GM21367 (cell line): ENCODE data around the gene EYA4.

Experiments used
- ATAC-seq: cut with Tn5 transposase; IDR thresholded peaks from one replicate; pipeline ENCODE4 v1.9.1; 2021; ENCODE audit not compliant: unreplicated experiment

EYA4 gene

DNA sequence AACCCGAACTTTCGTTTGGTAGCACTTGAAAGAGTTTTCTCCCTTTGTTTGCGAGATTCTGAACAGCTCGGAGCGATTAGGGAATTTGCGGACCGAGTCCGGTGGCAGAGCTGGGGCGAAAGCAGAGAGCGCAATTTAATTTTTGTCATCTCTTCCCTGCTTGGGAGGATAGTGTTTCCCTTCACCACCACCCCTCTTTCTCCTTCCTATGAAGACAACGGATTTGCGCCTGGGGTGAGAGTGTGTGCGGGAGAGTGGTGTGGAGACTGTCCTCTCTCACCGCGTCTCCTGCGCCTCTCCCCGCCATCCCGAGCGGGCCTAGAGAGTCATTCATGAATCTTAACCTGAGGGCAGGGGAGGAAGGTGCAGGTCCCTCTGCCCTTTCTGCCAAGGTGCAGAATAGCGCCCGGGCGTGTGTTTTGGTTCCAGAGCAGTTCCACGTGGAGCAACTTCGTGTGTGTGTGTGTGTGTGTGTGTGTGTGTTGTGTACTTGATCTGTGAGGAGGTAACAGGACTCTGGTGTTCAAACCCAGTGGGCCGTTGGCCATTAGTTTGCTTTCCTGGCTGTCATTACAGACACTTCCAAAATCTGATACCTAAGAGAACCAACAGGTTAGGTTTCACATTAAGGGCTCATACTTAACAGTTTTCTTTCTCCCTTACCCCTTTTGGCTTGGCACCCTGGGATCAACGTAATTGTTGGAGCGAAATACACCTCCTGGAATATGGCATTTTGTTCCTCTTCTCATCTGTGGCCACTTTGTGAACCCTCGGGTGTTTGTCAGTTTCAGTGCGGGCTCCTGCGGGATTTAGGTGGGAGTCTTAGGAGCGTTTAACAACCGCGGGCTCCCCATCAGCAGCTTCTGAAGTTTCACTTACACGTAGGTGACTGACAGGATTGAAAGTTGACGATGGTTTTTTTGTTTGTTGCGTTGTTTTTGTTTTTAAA lies 1.8 kb downstream of the EYA4 start:
- ATAC-seq = no peak

DNA sequence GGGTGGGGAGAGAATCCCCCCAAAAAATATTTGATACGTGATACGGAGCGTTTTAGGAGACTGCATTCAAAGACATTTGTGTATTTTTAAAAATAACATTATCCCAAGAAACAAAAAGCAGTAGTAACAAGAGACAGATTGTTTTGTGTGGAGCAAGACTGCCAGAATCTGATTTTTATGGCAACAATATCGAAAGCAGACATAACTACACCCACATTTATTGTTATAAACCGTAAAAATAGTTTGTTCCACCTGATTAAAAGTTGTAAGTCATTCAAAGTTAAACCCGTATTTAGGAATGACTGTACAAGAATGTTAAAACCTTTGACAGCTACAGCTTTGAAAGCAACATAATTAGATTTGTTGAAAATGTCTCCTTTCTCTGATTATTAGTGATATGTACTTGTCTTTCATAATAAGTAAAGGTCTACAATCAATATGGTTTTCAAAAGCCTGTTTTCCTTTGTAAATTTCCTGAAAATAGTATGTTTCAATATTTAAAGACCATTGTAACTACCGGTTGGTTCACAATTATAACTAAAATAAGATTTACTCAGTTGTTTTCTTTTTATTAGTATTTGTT lies 2.7 kb downstream of the EYA4 start:
- no peak for ATAC-seq

DNA sequence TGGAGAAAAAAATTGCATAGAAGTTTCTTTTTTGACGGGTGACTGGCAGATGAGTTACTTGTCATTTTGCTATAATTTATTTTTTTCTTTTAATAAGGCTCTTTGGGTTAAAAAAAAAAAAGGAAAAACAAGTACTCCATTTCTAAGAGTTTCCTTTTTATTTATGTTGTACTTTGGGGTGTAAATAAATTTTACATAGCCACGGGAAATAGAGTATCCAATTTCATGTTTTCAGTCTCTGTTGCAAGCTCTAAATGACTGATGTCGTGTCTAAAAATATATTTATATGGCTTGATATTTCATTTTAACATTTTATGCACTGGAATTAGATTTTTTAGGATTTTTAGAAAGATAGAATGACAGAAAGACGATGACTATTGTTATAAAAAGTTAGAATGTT lies 3.4 kb downstream of the EYA4 start:
- no peak for ATAC-seq

- ATAC-seq = no peak
Observed at GRCh38 chr6:133245007-133245406, 3.9 kb downstream of the EYA4 start.

- no peak for ATAC-seq
Observed at GRCh38 chr6:133245422-133245903, 4.3 kb downstream of the EYA4 start.

- no peak for ATAC-seq
Observed at GRCh38 chr6:133247581-133247980, 6.4 kb downstream of the EYA4 start.

DNA sequence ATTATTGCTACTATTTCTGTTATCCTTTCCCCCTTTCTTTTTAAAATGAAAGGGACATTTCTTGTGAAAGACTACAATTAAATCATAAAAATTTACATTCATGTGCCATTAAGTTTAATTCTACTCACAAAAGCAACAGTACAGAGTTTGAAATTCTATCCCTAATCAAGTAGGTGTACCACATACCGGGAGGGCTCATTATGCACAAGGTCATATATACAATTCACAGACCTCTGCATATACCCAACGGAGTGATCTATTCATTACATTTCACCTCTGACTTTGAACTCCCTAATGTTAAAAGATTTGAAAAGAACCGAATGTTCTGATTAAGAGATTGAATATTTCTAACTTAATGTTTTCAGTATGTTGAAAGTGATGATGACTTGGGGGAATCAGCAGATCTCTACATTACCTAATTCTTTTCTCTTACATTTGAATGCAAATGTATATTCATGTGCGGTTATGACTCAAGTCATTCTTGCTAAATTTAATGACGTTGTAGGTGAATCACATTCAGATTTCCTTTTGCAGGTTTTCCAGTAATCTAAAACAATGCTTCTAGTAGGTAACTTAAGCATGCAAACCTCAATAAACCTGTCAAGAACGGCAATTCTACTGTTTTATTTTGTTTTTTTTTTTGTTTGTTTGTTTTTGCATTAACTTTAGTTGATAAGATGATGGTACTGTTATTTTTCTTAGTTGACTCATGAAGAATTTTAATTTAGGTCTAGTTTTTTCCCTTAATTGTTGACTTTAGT lies 7.3 kb downstream of the EYA4 start:
- no peak for ATAC-seq

DNA sequence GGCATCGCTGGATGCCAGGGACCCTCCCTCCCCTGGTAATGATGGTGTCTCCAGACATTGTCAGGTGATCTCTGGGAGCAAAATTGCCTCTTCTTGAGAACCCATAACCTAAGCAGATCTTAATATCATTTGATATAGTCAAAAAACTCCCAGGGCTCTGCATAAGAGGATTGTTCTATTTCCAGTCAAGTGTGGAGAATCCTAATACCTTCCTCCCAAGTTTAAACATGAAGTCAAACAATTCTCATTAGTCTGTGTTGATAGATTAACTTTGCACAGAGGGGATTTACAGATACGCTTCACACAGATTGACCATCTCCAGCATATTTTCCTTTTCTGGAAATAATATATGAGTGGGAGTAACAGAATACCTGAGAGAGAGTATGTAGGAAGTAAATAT lies 10.5 kb downstream of the EYA4 start:
- ATAC-seq = no peak

DNA sequence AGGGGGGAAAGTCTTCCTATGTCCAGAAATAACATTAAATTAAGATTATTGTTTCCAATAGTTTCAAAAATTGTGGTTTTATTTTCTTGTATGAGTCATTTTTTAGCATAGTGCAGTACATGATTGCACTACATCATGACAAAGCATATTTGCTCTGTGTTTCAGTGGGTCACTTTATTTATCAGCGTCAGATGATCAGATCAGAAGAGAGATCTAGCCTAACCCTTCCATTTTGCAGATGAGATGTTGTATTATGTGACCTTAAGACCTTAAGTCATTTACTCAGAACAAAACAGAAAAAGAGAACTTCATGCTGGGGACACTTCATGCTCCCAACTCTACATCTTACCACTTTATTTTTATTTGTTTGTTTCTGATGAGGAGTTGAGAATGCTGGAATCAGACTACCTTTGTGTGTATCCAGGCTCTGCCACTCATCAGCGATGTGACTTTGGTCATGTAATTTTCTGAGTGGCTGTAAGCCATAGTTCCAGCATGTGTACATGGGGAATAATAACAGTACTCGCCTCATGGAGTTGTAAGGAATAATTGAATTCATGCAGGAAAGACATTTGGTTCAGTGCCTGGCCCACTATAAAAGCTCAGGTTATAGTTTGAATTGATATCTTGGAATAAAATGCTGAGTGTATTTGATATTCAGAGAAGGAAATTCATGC lies 13.5 kb downstream of the EYA4 start:
- ATAC-seq = no peak

GRCh38 chr6:133257545-133258105 lies 16.5 kb downstream of the EYA4 start:
- no peak for ATAC-seq

- ATAC-seq = no peak
Observed at GRCh38 chr6:133259561-133259960, 18.4 kb downstream of the EYA4 start.

DNA sequence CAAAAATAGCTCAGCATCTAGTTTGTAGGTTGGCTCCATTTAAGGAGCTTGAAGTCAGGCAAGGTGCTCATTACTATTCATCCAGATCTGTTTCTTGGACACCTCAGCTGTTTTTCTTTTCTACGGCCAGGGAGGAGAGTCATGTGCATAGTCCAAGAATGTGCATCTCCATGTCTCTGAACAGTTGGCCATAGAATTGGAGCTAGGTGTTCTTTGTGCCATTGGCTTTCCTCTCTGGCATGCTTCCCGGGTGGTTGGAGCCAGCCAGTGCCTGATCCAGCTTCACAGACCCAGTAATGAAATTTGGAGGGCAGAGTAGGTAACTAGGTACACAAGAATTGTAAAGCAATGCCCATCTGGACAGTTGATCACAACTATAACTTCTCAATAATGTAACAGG lies 21.6 kb downstream of the EYA4 start:
- ATAC-seq = no peak

DNA sequence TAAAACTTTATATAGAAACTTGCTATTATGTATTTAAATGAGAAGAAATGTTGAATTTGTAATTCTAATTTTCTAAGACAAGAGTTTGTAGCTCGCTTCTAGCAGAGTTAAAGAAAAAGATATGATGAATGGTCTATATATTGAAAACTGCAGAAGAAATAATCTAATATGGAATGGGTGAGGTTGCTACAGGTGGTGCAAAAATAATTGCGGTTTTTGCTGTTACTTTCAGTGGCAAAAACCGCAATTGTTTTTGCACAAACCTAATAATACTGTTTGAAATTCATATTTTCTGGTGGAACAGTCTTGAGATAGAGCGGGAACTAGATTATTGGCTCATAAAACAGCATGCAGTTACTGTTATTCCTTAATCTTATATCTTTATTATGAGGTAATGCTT lies 23.9 kb downstream of the EYA4 start:
- no peak for ATAC-seq

DNA sequence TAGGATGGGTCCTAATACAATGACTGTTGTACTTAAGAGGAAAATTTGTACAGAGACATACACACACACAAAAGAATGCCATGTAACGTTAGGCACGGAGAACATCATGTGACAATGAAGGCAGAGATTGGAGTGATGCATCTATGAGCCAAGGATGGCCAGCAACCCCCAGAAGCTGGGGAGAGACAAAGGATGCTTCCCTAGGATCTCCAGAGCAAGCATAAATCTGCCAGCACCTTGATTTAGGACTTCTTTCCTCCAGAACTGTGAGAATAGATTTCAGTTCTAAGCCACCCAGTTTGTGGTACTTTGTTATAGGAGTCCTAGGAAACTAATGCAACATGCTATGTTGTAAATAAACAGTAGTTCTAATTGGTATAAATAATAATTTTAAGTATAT lies 25.0 kb downstream of the EYA4 start:
- no peak for ATAC-seq

DNA sequence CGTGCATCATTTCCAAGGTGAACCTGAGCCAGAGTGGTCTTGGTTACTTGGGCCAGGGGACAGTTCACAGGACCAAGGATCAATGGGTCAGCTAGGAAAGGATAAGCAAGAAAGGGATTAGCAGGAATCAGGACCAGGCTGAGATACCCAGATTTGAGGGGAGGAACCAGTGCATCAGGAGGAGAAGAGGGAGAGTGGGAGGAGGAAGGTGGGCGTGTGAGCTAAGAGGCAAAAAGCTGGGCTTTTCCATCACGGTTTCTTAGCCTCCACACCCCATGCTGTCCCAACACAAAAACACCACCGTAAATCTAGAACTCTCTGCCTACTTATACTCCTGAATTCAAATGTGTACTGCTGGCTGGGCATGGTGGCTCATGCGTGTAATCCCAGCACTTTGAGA lies 27.5 kb downstream of the EYA4 start:
- no peak for ATAC-seq

GRCh38 chr6:133274813-133275212 lies 33.7 kb downstream of the EYA4 start:
- ATAC-seq = no peak

GRCh38 chr6:133275213-133275612 lies 34.1 kb downstream of the EYA4 start:
- no peak for ATAC-seq

DNA sequence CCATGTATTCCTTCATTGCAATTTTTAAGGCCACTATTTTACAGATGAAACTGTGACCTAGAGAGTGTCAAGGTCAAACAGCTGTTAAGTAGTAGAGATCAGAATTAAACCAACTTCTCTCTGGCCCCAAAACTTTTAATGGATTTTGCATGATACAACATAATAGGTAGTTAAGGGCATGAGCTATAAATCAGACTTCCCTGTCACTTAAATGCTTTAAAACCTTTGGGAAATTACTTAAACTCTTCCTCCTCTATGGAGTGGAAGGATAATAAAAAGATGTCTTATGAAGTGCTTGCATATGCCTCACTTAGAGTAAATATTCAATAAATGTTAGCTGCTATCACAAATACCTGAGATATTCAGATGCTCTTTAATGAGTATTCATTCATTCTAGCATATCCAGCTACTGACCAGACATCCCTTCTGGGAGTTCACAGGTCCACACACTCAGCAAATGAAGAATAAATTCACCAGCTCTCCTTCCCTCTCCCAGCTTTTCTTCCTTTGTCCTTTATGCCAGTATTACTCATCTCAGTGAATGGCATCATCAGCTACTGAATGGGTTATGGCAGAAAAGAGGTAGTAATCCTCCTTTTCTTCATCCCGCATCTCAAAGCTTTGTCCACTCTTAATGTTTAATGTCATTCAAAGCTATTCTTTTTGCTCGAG lies 36.2 kb downstream of the EYA4 start:
- ATAC-seq = no peak

DNA sequence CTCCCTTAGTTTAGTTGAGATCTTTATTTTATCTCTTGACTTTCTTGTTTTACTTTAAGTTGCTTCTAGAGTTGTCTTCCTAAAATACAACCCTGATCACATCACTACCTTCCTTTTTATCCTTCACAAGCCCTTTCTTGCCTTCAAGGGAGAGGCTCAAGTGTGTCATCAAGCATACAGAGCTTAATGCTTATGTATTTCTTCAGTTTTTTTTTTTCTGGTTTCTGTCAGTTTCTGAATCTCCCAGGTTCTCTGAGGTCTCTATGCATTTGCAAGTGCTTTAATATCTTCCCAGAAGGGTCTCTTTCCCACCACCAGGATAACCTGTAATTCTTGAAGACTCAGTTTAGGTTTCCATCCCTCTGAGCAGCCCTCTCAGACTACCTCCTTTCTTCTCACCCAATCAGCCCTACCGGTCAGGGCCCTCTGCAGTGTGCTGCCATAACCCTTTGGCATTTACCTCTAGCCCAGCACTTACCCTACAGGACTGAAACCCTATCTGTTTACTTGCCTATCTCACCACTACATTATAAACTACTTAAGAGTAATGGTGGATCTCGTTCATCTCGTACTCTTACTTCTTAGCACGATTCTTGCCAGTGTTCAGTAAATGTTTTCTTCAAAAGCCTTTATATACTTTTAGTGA lies 36.9 kb downstream of the EYA4 start:
- ATAC-seq = no peak

- peak; percentile 58 for ATAC-seq
Observed at GRCh38 chr6:133286765-133287164, 45.6 kb downstream of the EYA4 start.
